ENCODE data around the gene KRTAP10-11.
"Not testable (repeated sequence)": the region's sequence is repeated elsewhere in the genome, so short reads cannot be mapped to it uniquely, and the experiment has no call there.

KRTAP10-11 gene, protein sequence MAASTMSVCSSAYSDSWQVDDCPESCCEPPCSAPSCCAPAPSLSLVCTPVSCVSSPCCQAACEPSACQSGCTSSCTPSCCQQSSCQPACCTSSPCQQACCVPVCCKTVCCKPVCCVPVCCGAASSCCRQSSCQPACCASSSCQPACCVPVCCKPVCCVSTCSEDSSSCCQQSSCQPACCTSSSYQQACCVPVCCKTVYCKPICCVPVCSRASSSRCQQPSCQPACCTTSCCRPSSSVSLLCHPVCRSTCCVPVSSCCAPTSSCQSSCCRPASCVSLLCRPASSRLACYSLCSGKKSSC

DNA sequence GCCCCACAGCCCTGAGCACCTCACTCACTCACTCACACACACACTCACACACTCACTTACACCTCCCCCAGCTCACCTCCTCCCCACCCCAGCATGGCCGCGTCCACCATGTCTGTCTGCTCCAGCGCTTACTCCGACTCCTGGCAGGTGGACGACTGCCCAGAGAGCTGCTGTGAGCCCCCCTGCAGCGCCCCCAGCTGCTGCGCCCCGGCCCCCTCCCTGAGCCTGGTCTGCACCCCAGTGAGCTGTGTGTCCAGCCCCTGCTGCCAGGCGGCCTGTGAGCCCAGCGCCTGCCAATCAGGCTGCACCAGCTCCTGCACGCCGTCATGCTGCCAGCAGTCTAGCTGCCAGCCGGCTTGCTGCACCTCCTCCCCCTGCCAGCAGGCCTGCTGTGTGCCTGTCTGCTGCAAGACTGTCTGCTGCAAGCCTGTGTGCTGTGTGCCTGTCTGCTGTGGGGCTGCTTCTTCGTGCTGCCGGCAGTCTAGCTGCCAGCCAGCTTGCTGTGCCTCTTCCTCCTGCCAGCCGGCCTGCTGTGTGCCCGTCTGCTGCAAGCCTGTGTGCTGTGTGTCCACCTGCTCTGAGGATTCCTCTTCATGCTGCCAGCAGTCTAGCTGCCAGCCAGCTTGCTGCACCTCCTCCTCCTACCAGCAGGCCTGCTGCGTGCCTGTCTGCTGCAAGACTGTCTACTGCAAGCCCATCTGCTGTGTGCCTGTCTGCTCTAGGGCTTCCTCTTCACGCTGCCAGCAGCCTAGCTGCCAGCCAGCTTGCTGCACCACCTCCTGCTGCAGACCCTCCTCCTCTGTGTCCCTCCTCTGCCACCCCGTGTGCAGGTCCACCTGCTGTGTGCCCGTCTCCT lies at the start of gene KRTAP10-11:
Gene KRTAP10-11 (plus strand): TSS at position 49 of the 856 bp plus-strand sequence. CDS start 45 bp downstream, at position 94.
- DNase-seq, result not testable (repeated sequence)

DNA sequence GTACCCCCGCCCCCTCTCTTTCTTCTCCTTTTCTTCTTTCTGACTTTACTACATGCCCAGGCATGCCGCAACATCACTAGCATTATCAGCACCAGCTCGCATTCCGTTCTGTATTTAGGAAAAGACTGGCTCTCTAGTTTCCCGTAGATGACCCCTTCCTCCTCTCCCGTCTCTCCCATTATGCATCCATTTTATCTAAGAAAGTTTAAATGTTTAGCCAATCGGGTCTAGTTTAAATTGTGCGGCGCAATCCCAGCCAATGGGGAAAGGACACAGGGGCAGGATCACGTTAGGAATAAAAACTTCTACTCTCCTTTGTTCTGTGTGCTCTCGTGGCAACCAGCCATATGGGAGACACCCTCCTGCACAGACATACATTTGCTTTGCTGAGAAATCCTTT lies 48.2 kb upstream of the KRTAP10-11 start:
- no peak for DNase-seq

DNA sequence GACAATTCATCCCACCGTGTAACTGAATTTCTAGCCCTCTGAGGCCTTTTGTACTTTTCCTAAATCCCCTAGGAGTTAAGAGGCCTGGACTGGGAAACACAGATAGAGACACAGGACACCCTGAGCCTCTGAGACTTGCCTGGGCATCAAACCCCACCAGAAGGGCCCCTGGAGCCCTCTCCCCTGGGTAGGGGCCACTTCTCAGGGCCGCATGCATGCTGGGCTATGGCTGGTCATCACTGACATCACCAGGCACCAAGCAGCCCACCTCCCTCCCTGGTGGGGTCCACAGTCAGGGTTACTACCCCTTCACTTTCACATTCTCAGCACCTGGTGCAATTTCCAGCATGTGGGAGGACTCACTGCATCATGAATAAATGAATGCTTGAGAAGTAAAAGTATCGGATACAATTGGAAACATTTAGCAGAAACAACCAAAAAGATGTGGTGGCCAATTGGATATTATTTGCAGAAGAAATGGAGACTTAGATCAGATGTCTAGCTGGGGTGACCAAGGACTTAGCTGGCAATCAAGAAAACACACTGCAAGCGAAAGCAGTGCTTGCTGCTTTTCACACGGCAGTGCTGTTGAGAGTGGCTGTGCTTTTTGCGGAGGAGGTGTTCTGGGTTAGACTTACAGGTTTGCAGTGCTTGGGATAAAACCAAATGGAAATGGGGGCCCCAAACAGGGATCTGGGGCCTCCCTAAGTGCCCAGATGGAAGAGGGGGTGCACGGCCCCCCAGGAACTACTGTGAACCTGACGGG lies 46.8 kb upstream of the KRTAP10-11 start:
- no peak for DNase-seq

DNA sequence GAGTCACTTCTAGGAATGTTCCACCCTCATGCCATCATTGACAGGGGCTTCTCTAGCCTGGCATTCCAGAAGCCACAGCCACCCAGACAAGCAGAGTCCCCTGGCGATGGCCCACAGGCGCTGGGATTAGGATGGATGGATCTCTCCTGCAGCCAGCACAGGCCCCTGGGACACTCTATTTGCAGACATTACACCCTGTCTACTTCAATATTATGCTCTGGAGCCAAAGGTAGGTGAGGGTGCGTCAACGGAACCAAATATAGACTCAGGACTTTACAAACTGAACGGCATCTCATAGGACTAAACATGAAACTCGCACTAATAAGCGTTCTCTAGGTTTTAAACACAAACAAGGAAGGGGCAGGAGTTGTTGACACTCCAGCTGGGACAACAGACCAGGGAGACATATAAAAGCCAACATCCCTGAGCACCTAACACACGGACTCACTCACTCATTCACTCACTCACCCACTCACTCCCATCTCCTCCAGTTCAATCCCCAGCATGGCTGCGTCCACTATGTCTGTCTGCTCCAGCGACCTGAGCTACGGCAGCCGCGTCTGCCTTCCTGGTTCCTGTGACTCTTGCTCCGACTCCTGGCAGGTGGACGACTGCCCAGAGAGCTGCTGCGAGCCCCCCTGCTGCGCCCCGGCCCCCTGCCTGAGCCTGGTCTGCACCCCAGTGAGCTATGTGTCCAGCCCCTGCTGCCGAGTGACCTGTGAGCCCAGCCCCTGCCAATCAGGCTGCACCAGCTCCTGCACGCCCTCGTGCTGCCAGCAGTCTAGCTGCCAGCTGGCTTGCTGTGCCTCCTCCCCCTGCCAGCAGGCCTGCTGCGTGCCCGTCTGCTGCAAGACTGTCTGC lies 45.9 kb upstream of the KRTAP10-11 start, which contains the start of gene KRTAP10-7:
Gene KRTAP10-7 (plus strand): TSS at position 480 of the 861 bp plus-strand sequence. CDS start 25 bp downstream, at position 505.
- not testable (repeated sequence) for DNase-seq

DNA sequence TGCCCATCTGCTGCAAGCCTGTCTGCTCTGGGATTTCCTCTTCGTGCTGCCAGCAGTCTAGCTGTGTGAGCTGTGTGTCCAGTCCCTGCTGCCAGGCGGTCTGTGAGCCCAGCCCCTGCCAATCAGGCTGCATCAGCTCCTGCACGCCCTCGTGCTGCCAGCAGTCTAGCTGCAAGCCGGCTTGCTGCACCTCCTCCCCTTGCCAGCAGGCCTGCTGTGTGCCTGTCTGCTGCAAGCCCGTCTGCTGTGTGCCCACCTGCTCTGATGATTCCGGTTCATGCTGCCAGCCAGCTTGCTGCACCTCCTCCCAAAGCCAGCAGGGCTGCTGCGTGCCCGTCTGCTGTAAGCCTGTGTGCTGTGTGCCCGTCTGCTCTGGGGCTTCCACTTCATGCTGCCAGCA lies 45.1 kb upstream of the KRTAP10-11 start:
- not testable (repeated sequence) for DNase-seq

DNA sequence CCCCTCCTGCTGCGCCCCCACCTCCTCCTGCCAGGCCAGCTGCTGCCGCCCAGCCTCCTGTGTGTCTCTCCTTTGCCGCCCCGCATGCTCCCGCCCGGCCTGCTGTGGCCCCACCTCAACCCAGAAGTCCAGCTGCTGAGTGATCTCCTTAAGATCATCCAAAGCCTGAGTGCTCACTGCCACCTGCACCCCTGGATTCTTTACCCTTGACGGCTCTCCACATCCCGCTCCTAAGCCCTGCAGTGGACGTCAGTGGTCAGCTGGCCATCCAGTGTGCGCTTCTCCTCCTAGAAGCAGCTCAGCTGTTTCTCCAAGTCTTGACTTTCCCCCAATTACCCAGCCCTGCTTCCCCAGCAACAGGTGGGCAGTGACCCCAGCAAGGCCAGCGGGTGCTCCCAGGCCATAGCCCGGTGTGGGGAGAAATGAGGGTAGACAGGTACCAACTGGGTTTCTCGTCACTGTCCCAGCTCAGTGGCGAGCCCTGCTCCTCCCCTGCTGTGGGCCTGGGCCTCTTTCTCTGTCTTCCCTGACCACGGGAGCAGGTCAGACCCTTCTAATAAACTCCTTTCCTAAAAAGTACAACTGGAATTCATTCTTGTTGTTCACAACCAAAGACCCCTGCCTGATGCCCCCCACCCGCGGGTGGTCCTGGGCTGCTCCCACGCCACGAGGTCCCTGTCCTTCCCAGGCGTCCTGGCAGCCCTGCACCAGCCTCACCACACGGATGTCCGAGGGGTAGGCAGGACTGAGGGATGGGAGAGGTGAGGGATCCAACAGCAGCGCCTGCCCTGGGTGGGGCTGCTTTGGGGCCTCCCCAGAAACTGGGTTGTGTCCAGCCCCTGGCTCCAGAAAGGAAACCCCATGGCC lies 44.4 kb upstream of the KRTAP10-11 start:
- DNase-seq, result no peak

DNA sequence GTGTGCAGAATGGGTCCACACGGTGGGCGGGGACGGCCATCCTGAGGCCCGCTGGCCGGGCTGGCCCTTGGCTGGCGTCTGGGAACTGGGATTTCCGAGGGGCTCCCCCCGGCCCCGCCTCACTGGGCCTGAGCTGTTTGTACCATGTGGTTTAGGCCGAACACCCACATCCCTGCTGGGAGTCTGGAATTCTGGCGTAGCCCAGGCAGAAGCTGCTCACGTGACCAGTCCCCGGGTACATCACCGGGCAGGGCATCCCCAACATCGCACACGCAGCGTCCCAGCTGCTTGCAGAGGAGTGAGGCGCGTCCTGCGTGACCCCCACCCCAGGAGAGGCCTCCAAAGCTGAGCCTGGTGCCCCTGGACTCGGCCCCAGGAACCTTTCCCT lies 43.8 kb upstream of the KRTAP10-11 start:
- DNase-seq, result no peak

DNA sequence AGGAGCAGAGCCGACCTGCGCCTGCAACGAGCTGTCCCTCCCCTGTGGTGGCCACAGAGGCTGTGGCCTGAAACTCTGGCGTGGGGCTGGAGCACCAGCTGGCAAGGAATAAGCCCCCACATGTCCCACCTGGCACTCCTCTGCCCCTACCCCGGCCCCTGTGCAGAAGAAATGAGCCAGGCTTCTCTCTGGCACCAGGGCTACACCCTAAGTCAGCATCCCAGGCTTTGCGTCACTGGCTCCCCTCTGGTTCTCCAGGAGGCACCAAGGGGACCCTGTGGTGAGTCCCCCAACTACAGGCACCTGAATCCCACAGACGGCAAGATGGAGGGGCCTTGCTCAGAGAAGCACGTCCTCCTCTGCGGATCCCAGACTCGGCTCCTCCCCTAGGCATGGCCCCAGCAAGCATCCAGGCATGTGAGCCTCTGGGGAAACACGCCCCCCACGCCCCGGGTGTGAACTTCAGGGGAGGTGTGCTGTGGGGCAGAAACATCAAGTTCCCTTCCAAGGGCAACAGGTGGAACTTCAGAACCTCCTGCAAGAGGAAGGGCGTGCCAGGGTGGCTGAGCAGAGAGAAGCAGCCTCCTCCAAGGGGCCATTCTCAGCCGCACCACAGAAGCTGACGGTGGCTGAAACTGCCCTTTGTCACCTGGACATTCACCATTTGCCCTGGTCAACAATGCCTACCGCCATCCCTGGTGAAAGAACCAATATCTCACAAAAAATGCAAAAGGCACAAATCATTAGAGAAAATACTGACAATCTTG lies 42.9 kb upstream of the KRTAP10-11 start:
- DNase-seq, result no peak

DNA sequence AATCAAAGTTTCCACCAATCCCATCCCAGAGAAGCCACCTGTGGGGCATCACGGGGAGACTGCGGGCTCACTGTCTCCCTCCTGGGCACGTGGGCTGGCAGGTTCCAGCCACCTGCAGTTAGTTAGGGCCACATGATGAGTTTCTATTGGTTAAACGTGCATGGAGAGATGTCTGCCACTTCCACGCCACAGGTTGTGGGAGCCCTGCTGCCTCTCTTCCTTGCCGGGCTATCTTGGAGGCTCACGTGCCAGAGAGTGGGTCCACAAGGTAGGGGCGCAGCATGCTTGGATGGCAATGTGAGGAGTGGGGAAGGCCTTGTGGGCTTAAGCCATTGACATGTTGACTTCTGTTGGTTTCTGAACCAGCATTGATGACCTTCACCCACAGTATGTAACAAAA lies 42.3 kb upstream of the KRTAP10-11 start:
- DNase-seq, result no peak

DNA sequence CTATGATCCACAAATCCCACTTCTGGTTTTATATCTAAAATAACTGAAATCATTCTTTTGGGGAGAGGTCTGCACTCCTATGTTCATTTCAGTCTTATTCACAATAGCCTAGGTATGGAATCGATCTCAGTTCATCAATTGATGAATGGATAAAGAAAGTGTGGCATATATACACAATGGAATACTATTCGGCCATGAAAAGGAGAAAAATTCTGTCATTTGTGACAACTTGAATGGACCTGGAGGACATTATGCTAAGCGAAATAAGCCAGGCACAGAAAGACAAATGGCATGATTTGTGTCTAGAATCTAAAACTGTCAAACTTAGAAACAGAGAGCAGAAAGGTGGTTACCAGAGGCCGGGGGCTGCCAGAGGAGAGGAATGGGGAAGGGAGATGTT lies 39.7 kb upstream of the KRTAP10-11 start:
- DNase-seq, result no peak

DNA sequence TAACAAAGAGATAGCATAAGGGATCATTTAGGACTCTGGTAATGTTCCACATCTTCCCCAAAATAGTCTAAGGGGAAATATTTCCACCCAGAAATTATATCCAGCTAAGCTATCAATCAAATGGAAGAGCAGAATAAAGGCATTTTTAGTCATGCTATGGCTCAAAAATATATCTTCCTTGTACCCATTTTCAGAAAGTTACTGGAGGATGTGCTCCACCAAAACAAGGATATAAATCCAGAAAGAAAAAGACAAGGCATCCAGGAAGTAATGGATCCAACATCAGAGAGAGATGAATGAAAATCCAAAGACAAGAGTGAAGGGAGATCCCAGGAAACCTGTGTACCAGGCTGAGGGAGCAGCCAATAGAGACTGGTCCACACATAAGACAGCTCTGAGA lies 37.0 kb upstream of the KRTAP10-11 start:
- no peak for DNase-seq

DNA sequence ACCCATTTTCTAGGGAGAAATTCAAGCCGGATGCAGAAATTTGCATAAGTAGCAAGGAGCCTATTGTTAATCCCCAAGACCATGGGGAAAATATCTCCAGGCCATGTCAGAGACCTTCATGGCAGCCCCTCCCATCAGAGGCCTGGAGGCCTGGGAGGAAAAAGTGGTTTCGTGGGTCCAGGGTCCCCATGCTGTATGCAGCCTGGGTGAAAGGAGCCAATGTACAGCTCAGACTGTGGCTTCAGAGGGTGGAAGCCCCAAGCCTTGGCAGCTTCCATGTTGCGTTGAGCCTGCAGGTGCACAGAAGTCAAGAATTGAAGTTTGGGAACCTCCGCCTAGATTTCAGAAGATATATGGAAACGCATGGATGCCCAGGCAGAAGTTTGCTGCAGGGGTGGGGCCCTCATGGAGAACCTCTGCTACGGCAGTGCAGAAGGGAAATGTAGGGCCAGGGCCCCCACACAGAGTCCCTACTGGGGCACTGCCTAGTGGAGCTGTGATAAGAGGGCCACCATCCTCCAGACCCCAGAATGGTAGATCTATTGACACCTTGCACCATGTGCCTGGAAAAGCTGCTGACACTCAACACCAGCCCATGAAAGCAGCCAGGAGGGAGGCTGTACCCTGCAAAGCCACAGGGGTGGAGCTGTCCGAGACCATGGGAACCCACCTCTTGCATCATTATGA lies 35.9 kb upstream of the KRTAP10-11 start:
- not testable (repeated sequence) for DNase-seq

DNA sequence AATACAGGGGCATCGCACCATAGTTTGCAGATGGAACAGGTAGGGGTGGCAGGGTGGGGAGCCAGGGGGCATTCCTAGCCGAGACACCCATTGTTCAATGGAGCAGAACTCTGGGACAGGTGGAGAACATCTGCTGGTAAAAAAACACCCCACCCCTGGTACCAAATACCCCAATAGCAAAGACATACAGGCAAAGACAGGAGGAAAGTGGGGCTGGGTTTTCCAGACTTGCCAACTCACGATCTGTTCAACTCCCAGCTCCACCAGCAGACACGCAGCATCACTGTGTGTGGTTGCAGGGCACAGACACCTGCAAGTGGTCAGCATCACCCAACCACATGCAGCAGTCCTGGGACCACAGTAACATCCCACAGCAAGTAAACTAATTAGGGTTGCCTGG lies 34.7 kb upstream of the KRTAP10-11 start:
- no peak for DNase-seq

DNA sequence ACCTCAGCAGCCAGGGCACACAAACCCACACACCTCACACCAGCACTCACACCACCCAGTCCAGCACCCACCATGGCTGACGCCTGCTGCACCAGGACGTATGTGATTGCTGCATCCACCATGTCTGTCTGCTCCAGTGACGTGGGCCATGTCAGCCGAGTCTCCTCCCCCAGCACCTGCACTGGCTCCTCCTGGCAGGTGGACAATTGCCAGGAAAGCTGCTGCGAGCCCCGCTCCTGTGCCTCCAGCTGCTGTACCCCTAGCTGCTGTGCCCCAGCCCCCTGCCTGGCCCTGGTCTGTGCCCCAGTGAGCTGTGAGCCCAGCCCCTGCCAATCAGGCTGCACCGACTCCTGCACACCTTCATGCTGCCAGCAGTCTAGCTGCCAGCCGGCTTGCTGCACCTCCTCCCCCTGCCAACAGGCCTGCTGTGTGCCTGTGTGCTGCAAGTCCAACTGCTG lies 34.2 kb upstream of the KRTAP10-11 start, which contains the start of gene KRTAP10-8:
Gene KRTAP10-8 (plus strand): TSS at position 51 of the 458 bp plus-strand sequence. CDS start 22 bp downstream, at position 73.
- DNase-seq, result no peak

DNA sequence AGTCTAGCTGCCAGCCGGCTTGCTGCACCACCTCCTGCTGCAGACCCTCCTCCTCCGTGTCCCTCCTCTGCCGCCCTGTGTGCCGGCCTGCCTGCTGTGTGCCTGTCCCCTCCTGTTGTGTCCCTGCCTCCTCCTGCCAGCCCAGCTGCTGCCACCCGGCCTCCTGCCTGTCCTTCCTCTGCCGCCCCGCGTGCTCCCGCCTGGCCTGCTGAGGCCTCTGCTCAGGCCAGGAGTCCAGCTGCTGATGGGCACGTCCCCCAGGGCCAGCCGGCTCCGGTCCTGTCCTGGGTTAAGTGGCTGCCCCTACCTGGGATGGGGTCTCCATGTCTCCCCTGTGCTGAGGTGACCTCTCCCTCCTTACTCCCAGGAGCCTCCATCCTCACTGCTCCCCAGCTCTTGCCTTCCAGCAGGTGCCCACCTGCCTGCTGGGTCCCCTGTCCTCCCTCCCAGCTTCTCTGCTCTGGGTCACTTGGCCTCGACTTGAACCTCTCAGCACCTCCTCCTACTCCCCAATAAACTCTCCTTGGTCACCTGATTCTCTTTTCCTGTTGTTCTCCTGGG lies 33.5 kb upstream of the KRTAP10-11 start:
- no peak for DNase-seq

DNA sequence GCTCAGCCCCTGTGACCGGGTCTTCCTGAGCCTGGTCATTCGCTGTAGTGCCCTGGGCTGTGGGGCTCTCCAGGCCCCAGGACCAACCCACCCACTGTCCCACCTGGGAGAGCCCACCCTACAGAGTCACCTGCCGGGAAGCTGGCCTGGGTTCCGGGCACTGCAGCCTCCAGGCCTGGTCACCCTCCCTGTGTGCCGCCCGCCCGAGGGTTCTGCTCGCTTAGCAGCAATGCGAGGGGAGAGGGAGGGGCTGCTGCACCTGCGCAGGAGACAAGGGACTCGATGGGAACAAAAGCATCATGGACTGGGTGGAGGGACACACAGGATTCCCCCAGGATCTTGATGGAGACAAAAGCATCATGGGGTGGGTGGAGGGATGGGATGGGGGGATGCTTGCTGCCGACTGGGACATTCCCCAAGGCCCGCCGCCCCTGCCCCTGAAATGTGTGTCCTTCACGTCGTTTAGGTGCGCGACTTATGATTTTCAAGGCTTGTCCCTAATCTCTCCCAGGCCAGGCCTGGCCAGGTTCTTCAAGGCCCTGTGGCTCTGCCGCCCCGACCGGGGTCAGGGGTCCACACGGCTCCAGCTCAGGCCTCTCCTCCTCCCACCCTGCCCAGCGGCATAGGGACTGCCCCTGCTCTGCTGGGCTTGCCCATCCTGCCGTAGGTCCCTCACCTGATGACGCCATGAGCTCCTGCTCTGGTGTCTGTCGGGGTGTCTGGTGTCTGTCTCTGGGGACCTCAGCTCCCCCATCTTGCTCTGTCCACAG lies 32.6 kb upstream of the KRTAP10-11 start:
- DNase-seq, result no peak

DNA sequence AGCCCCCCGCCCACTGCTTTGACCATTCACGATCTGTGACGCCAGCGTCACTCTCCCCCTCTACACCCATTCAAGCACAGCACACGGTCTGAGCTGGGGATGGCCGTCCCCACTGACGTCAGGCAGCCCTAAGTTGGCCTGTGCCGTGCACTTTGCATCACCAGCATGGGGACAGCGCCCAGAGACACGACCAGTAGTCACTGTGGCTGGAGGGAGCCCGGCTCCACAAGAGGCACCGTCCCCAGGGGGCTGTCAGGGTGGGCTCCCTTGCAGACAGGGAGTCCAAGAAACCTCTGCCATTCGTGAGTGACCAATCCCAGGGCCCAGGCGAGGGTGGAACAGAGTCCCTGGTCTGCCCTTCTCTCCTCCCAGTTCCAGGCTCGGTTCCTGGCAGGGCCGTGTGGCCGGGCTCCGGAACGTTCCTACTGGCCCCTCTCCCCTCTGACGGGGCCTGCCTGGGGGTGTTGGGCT lies 32.0 kb upstream of the KRTAP10-11 start:
- no peak for DNase-seq

DNA sequence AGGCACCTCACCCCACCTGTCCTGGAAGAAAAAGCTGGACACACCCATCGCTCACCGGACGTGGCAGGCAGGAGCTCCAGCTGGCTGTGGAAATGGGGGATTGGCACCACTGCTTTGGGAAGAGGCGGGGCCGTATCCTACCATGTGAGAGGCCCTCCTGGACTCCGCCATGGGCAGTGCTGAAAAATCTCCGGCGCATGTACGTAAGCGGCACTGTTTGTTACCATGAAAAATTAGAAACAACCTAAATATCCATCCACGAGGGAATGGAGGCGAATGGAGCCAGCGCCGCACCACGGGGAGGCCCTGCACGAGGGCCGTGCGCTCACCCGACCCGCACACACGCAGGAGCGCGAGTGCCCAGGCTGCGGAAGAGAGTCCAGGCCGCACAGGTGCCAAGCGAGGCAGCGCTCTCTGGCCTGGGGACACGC lies 31.2 kb upstream of the KRTAP10-11 start:
- DNase-seq, result no peak
